Colonic mucosa (tissue), 4 donors: ENCODE measurements around the gene KCNA10. TPM values are rescaled to one million over a fixed set of nuclear protein-coding genes. Genes with fewer than 3 reads are reported as not detected.

Experiments
- DNase-seq: peaks from one replicate; pipeline ENCODE4 v3.0.0-alpha.2; 2020
- H3K27ac ChIP-seq: fragments of 200-600 bp; one replicate; pipeline ENCODE4 v1.8.0; 2021
- H3K27me3 ChIP-seq: fragments of 200-600 bp; one replicate; pipeline ENCODE4 v1.8.0; 2021
- H3K36me3 ChIP-seq: fragments of 200-600 bp; one replicate; pipeline ENCODE4 v1.8.0; 2021
- H3K4me1 ChIP-seq: fragments of 200-600 bp; one replicate; pipeline ENCODE4 v1.8.0; 2021; ENCODE audit warnings: mild to moderate bottlenecking
- H3K4me3 ChIP-seq: fragments of 200-600 bp; one replicate; pipeline ENCODE4 v1.8.0; 2021
- H3K9ac ChIP-seq, 2 donors: one replicate each; pipeline ENCODE4 v1.7.0; 2013; ENCODE audit warnings: control low read depth in 2 of 2, low read depth in 2 of 2, low read length in 2 of 2
- H3K9me3 ChIP-seq: fragments of 200-600 bp; one replicate; pipeline ENCODE4 v1.8.0; 2021
- intact Hi-C: fragments of 100-400 bp; cut with DNase I; formaldehyde crosslinking; loops from one replicate; pipeline ENCODE4 v1.14.1; 2022
- total RNA-seq, 2 donors: library from RNA; stranded (reverse); fragmentation: NEBNext Ultra II Directional in 1 of 2; extraction: Animal tissue kit (Norgen Biotek cat#: 25700) in 1 of 2; gene quantifications; one replicate each; pipeline ENCODE4 v1.2.1, GENCODE V29; 2021
- TF ChIP-seq, protein P1 (sequence below): fragments of 200-600 bp; IDR thresholded peaks from one replicate; pipeline ENCODE4 v1.8.0; 2022; ENCODE audit warnings: antibody characterized with exemption, mild to moderate bottlenecking
- donor health status: healthy.
- donor health status: DM: no; HTN: no; CAD: no.
- donor health status: DM: no; HTN: no; CAD: no.

The KCNA10 gene
- total RNA-seq, 2 donors from 2014 or later: not detected

DNA sequence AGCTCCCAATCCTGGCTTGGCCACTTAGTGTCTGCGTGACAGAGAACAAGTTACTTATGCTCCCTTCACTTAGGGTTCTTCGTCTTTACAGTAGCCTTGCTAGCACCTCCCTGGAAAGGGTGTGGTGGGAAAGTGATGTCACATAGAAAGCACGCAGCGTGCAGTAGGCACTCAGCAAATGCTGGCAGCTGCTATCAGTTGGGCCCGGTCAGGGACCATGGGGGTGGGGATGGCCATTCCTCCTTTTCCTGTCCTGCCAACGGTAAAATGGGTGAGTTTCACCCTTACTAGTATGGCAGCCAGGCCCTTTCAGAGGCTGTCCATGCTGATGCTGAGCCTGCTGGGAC lies 6.2 kb upstream of the KCNA10 start:
- Histone ChIP-seq H3K4me3 (no peak overlapping the region), H3K27me3 (no peaks in the 10 kb centered on the region), H3K27ac (no peak overlapping the region), H3K4me1 (no peaks in the 10 kb centered on the region), H3K36me3 (no peaks in the 10 kb centered on the region), H3K9ac (no peak overlapping the region), H3K9me3 (no peaks in the 10 kb centered on the region)
- DNase-seq: no peak
- TF ChIP-seq, protein P1, sequence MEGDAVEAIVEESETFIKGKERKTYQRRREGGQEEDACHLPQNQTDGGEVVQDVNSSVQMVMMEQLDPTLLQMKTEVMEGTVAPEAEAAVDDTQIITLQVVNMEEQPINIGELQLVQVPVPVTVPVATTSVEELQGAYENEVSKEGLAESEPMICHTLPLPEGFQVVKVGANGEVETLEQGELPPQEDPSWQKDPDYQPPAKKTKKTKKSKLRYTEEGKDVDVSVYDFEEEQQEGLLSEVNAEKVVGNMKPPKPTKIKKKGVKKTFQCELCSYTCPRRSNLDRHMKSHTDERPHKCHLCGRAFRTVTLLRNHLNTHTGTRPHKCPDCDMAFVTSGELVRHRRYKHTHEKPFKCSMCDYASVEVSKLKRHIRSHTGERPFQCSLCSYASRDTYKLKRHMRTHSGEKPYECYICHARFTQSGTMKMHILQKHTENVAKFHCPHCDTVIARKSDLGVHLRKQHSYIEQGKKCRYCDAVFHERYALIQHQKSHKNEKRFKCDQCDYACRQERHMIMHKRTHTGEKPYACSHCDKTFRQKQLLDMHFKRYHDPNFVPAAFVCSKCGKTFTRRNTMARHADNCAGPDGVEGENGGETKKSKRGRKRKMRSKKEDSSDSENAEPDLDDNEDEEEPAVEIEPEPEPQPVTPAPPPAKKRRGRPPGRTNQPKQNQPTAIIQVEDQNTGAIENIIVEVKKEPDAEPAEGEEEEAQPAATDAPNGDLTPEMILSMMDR: no peak
- intact Hi-C loops: loop anchor here (5.0 to 10.0 kb wide), 2 partner anchors 92 to 240 kb away; no protein-coding TSS in a partner anchor

- Histone ChIP-seq H3K27me3 (no peaks in the 10 kb centered on the region), H3K9ac (no peak overlapping the region)
- intact Hi-C loops: loop anchor here (5.0 to 10.0 kb wide), 2 partner anchors 93 to 240 kb away; no protein-coding TSS in a partner anchor
Measured at GRCh38 chr1:110524311-110525248, 5.6 kb upstream of the KCNA10 start.

DNA sequence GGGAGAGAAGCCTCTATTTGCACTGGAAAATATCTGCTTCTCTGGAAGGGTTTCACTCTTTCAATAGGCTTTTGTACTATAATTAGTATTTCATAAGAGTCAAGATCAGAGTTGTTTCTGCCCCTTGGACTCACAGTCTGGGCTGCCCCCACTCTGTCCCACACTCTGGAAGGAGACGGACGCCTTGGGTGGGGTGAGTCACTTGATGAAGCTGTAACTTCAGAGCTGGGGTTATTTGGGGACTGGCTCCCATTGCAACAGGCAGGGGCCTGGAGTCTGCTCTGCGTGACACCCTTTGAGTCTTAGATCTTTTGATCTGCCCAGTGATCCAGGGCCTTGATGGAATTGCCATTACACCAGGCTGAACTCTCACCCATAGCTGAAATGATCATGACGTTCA lies 4.0 kb upstream of the KCNA10 start:
- H3K4me1 ChIP-seq: no peaks in the 10 kb centered on the region
- TF ChIP-seq, protein P1: no peak
- DNase-seq: no peak
- H3K27ac ChIP-seq: no peak overlapping the region
- H3K9ac ChIP-seq: no peak overlapping the region
- no peaks in the 10 kb centered on the region for H3K9me3 ChIP-seq
- H3K27me3 ChIP-seq: no peaks in the 10 kb centered on the region
- no peaks in the 10 kb centered on the region for H3K36me3 ChIP-seq
- H3K4me3 ChIP-seq: no peak overlapping the region
- intact Hi-C loops: loop anchor here (10.0 kb wide), 1 partner anchor 242 kb away; no protein-coding TSS in a partner anchor

More at GRCh38 chr1:110524311-110525248, 5.6 kb upstream of the KCNA10 start:
- no peaks in the 10 kb centered on the region for H3K4me1 ChIP-seq
- H3K4me3 ChIP-seq: no peak overlapping the region
- peak; percentile 24 for DNase-seq
- TF ChIP-seq, protein P1: peak; percentile 60
- no peaks in the 10 kb centered on the region for H3K9me3 ChIP-seq
- H3K27ac ChIP-seq: no peak overlapping the region
- no peaks in the 10 kb centered on the region for H3K36me3 ChIP-seq

DNA sequence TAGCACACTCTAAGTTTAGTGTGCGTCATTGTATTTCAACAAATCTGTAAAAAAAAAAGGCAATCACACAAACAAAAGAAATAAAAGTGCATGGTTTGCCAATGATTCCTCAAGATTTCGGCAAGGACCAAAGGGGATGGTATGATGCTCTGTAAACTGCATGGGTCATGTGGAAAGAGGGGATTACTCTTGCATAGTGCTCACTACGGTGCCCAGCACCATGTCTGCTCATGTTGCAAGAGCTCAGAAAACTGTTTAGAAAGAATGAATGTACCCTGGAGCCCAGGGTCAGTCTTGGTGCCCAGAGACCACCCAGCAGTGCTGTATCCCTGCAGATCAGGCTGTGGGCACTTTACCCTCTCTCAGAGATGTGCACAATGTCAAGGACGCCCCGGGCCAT lies 3.6 kb upstream of the KCNA10 start:
- intact Hi-C loops: loop anchor here (10.0 kb wide), 1 partner anchor 242 kb away; no protein-coding TSS in a partner anchor

GRCh38 chr1:110520827-110521226 lies 1.9 kb upstream of the KCNA10 start:
- no peak overlapping the region for H3K9ac ChIP-seq
- TF ChIP-seq, protein P1: no peak
- no peak overlapping the region for H3K27ac ChIP-seq
- no peaks in the 10 kb centered on the region for H3K4me1 ChIP-seq
- no peak for DNase-seq
- intact Hi-C loops: loop anchor here (10.0 kb wide), 1 partner anchor 244 kb away; no protein-coding TSS in a partner anchor
- H3K4me3 ChIP-seq: no peak overlapping the region
- no peaks in the 10 kb centered on the region for H3K27me3 ChIP-seq
- H3K9me3 ChIP-seq: no peaks in the 10 kb centered on the region
- no peaks in the 10 kb centered on the region for H3K36me3 ChIP-seq

More for the DNA sequence above, 3.6 kb upstream of the KCNA10 start:
- DNase-seq: no peak
- no peak overlapping the region for H3K27ac ChIP-seq
- H3K36me3 ChIP-seq: no peaks in the 10 kb centered on the region
- no peaks in the 10 kb centered on the region for H3K4me1 ChIP-seq
- no peaks in the 10 kb centered on the region for H3K9me3 ChIP-seq
- H3K4me3 ChIP-seq: no peak overlapping the region
- no peak overlapping the region for H3K9ac ChIP-seq
- TF ChIP-seq, protein P1: no peak
- no peaks in the 10 kb centered on the region for H3K27me3 ChIP-seq
